NCI-H128 (cell line): ENCODE results near the gene EIF5.

Source experiments
- DNase-seq: peaks from one replicate; lab custom pipeline; 2025; ENCODE audit not compliant: unreplicated experiment; lab: John Stamatoyannopoulos, UW

The EIF5 gene

GRCh38 chr14:103308717-103309616, 25.1 kb upstream of the EIF5 start:
- no peak for DNase-seq

GRCh38 chr14:103310576-103311095, 23.4 kb upstream of the EIF5 start:
- DNase-seq, result no peak

GRCh38 chr14:103311171-103311997, 22.7 kb upstream of the EIF5 start:
- DNase-seq, result no peak

- no peak for DNase-seq
Observed at GRCh38 chr14:103312006-103312635, 21.9 kb upstream of the EIF5 start.

GRCh38 chr14:103313704-103314103, 20.3 kb upstream of the EIF5 start:
- no peak for DNase-seq

- DNase-seq, result no peak
Observed at GRCh38 chr14:103314496-103315277, 19.4 kb upstream of the EIF5 start.

GRCh38 chr14:103315351-103315911, 18.6 kb upstream of the EIF5 start:
- no peak for DNase-seq

- no peak for DNase-seq
Observed at GRCh38 chr14:103315941-103316340, 18.1 kb upstream of the EIF5 start.

- DNase-seq, result no peak
Observed at GRCh38 chr14:103316721-103317121, 17.3 kb upstream of the EIF5 start.

- DNase-seq, result no peak
Observed at GRCh38 chr14:103317251-103317650, 16.8 kb upstream of the EIF5 start.

GRCh38 chr14:103317976-103318580, 16.0 kb upstream of the EIF5 start:
- DNase-seq, result no peak

- DNase-seq, result no peak
Observed at GRCh38 chr14:103318750-103319419, 15.2 kb upstream of the EIF5 start.

GRCh38 chr14:103319422-103319821, 14.6 kb upstream of the EIF5 start:
- no peak for DNase-seq

GRCh38 chr14:103326078-103326477, 8.0 kb upstream of the EIF5 start:
- DNase-seq, result no peak

- no peak for DNase-seq
Observed at GRCh38 chr14:103328941-103329340, 5.1 kb upstream of the EIF5 start.

GRCh38 chr14:103329401-103330347, 4.4 kb upstream of the EIF5 start:
- DNase-seq, result no peak

- DNase-seq, result no peak
Observed at GRCh38 chr14:103330536-103330935, 3.5 kb upstream of the EIF5 start.
